Gastroesophageal sphincter (tissue), 4 donors: ENCODE results near the gene PHPT1. TPM values are rescaled to one million over a fixed set of nuclear protein-coding genes. Genes with fewer than 3 reads are reported as not detected.

Experiments used
- ATAC-seq: fragments of 150-250 bp; one replicate; pipeline ENCODE4 v1.9.1; 2016; ENCODE audit warnings: mild to moderate bottlenecking, moderate library complexity
- H3K27ac ChIP-seq, 4 donors: fragments of 200-600 bp; sonication (generic) in 3 of 4; 1 replicate in 3 of 4; 2 replicates in 1 of 4; pipeline ENCODE4 v1.5.1; 2016 to 2019
- H3K27me3 ChIP-seq: fragments of 200-600 bp; sonication (generic); one replicate; pipeline ENCODE4 v1.5.1; 2019
- H3K36me3 ChIP-seq, 2 donors: fragments of 200-600 bp; sonication (generic); one replicate each; pipeline ENCODE4 v1.5.1; 2019; ENCODE audit warnings: control low read depth in 1 of 2
- H3K4me1 ChIP-seq, 3 donors: fragments of 200-600 bp; sonication (generic); 1 replicate in 2 of 3; 2 replicates in 1 of 3; pipeline ENCODE4 v1.5.1; 2016 to 2019; ENCODE audit warnings: control low read depth in 2 of 3
- H3K4me3 ChIP-seq, 2 donors: fragments of 200-600 bp; sonication (generic); one replicate each; pipeline ENCODE4 v1.5.1; 2019; ENCODE audit warnings: mild to moderate bottlenecking in 1 of 2, moderate library complexity in 1 of 2
- H3K9me3 ChIP-seq, 3 donors: fragments of 200-600 bp; sonication (generic); one replicate each; pipeline ENCODE4 v1.5.1; 2017 to 2019; ENCODE audit warnings: control low read depth in 2 of 3
- CTCF ChIP-seq, 4 experiments: fragments of 200-600 bp in 2 of 4; fragments of 450-650 bp in 2 of 4; sonication (generic) in 1 of 4; IDR thresholded peaks; one replicate each; pipeline ENCODE4 v1.5.1; 2017 to 2019; ENCODE audit warnings: antibody characterized with exemption in 4 of 4, mild to moderate bottlenecking in 2 of 4, moderate library complexity in 2 of 4
- EP300 ChIP-seq: sonication (generic); formaldehyde crosslinking; IDR thresholded peaks from one replicate; pipeline ENCODE4 v1.6.1; 2017; ENCODE audit warnings: antibody characterized with exemption, mild to moderate bottlenecking
- POLR2A ChIP-seq, 2 donors: fragments of 450-650 bp; IDR thresholded peaks; one replicate each; pipeline ENCODE4 v1.6.1; 2017; ENCODE audit warnings: antibody characterized with exemption in 2 of 2, mild to moderate bottlenecking in 2 of 2, moderate library complexity in 1 of 2
- POLR2AphosphoS5 ChIP-seq: sonication (generic); formaldehyde crosslinking; IDR thresholded peaks from one replicate; pipeline ENCODE4 v1.6.1; 2017; ENCODE audit warnings: antibody characterized with exemption
- whole genome bisulfite sequencing, 2 donors: methylation state at CpG; one replicate each; pipeline ENCODE4 v1.1.5; 2018; ENCODE audit warnings: low coverage in 1 of 2; 5-methylcytosine and 5-hydroxymethylcytosine counted together
- total RNA-seq, 4 donors: library from RNA; depleted of rRNA; stranded (reverse); fragments of >200 nt; gene quantifications; one replicate each; pipeline ENCODE4 v1.1.0, GENCODE V29; 2016

Gene PHPT1
- total RNA-seq, 4 donors from 2014 or later = 33.7 to 63.5 (median 43.7) TPM

GRCh38 chr9:136823136-136824046 is 25.8 kb upstream of the PHPT1 start:
- TF ChIP-seq POLR2A (IDR thresholded peaks at IDR 0.05) (no peak), CTCF (IDR thresholded peaks at IDR 0.05) (no peak), EP300 (no peak), POLR2AphosphoS5 (no peak)
- peaks cover 0 to 22% (median 0%) of the 10 kb centered on the region in 3 donors for H3K4me1 ChIP-seq
- no peaks in the 10 kb centered on the region for H3K9me3 ChIP-seq
- no peak overlapping the region for H3K27ac ChIP-seq
- H3K4me3 ChIP-seq = no peak overlapping the region
- WGBS, 2 donors = 82 to 83% methylated on average over 4 to 6 of the region's 30 CpGs
- H3K27me3 ChIP-seq = no peaks in the 10 kb centered on the region
- ATAC-seq = no peak
- peaks cover 0 to 53% of the 10 kb centered on the region in 2 donors for H3K36me3 ChIP-seq

- Histone ChIP-seq H3K9me3 (no peaks in the 10 kb centered on the region), H3K27ac (no peak overlapping the region), H3K4me3 (no peak overlapping the region), H3K27me3 (no peaks in the 10 kb centered on the region), H3K4me1 (peaks cover 0 to 22% (median 0%) of the 10 kb centered on the region in 3 donors), H3K36me3 (peaks cover 0 to 66% of the 10 kb centered on the region in 2 donors)
- TF ChIP-seq EP300 = no peak
- no peak for TF ChIP-seq POLR2AphosphoS5
- no peak for TF ChIP-seq POLR2A (IDR thresholded peaks at IDR 0.05)
- TF ChIP-seq CTCF (IDR thresholded peaks at IDR 0.05) = no peak
- 60 to 80% methylated on average over 1 of the region's 21 CpGs for WGBS, 2 donors
- no peak for ATAC-seq
These were observed 24.5 kb upstream of the PHPT1 start for GRCh38 chr9:136824496-136825225.

- ATAC-seq = no peak
- Histone ChIP-seq H3K27me3 (no peaks in the 10 kb centered on the region), H3K36me3 (peaks cover 0 to 75% of the 10 kb centered on the region in 2 donors), H3K4me1 (peaks cover 0 to 21% (median 0%) of the 10 kb centered on the region in 3 donors), H3K9me3 (no peaks in the 10 kb centered on the region), H3K4me3 (no peak overlapping the region), H3K27ac (no peak overlapping the region)
- TF ChIP-seq EP300 (no peak), POLR2A (IDR thresholded peaks at IDR 0.05) (no peak), CTCF (IDR thresholded peaks at IDR 0.05) (no peak), POLR2AphosphoS5 (no peak)
- 86 to 95% methylated on average over 8 to 9 of the region's 44 CpGs for WGBS, 2 donors
These were observed 23.7 kb upstream of the PHPT1 start for GRCh38 chr9:136825295-136826187.

- no peak overlapping the region for H3K4me3 ChIP-seq
- H3K27me3 ChIP-seq = no peaks in the 10 kb centered on the region
- no peaks in the 10 kb centered on the region for H3K9me3 ChIP-seq
- H3K36me3 ChIP-seq = peaks cover 0 to 81% of the 10 kb centered on the region in 2 donors
- peaks cover 0 to 14% (median 0%) of the 10 kb centered on the region in 3 donors for H3K4me1 ChIP-seq
- WGBS, 2 donors = no CpG with 5 or more reads among the region's 17 CpGs
- H3K27ac ChIP-seq = no peak overlapping the region
- no peak for ATAC-seq
- no peak for TF ChIP-seq CTCF (IDR thresholded peaks at IDR 0.05)
- TF ChIP-seq POLR2A (IDR thresholded peaks at IDR 0.05) = no peak
- TF ChIP-seq POLR2AphosphoS5 = no peak
- TF ChIP-seq EP300 = no peak
These were observed 23.0 kb upstream of the PHPT1 start for GRCh38 chr9:136826188-136826541.
